IPS-20b (cell line): Measurements from ENCODE around the gene XYLB.
"Not testable (repeated sequence)": the region's sequence is repeated elsewhere in the genome, so short reads cannot be mapped to it uniquely, and the experiment has no call there.

ENCODE experiments used
- H3K27ac ChIP-seq: one replicate; pipeline ENCODE4 v1.5.1; 2013; ENCODE audit warnings: low read length
- H3K27me3 ChIP-seq: 2 replicates; pipeline ENCODE4 v1.6.1; 2013; ENCODE audit warnings: mild to moderate bottlenecking, low read length, inconsistent platforms; ENCODE audit not compliant: insufficient read depth
- H3K36me3 ChIP-seq: 2 replicates; pipeline ENCODE4 v1.6.1; 2013; ENCODE audit warnings: low read depth, mild to moderate bottlenecking, inconsistent platforms, low read length, moderate library complexity; ENCODE audit not compliant: insufficient read depth
- H3K4me1 ChIP-seq: 2 replicates; pipeline ENCODE4 v1.6.1; 2013; ENCODE audit warnings: mild to moderate bottlenecking, control low read depth, inconsistent platforms, low read length, moderate library complexity; ENCODE audit not compliant: insufficient read depth
- H3K4me3 ChIP-seq: 2 replicates; pipeline ENCODE4 v1.5.1; 2013; ENCODE audit warnings: mild to moderate bottlenecking, low read length, inconsistent platforms
- H3K9ac ChIP-seq: 2 replicates; pipeline ENCODE4 v1.6.1; 2013; ENCODE audit warnings: low read depth, mild to moderate bottlenecking, inconsistent platforms, low read length, moderate library complexity
- H3K9me3 ChIP-seq: 2 replicates; pipeline ENCODE4 v1.6.1; 2013; ENCODE audit warnings: mild to moderate bottlenecking, low read depth, low read length, inconsistent platforms; ENCODE audit not compliant: insufficient read depth

The XYLB gene

DNA sequence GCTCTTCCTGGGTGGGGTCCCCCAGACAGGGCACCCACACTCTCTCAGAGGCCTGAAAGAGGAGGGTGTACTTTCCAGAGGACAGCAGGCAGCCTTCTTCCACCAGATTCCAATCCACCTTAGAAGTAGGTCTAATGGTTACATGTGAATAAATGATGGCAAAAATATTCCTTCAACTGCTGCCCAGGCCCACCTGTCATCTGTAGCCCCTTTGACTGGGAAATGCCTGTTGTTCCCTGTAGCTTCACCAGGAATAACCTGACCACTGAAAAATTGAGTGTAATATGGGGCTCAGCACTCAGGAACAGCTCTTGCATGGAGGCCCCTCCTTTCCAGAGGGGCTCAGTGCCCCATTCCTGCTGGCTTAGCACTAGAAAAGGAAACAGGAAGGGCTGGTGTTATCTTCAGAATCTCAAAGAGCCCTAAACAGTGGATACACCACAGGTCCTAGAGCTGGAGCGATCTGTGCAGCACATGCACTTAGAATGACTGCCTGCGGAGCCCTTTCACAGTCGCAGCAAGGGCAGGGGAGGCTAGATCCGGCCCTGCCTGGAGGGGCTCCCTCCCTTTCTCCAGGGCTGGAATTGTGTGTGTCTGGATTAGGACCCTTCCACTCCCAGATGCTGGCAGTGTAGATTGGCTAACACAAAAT, 32.3 kb upstream of the XYLB start:
- Histone ChIP-seq H3K9ac (no peak overlapping the region), H3K27me3 (no peaks in the 10 kb centered on the region), H3K36me3 (no peaks in the 10 kb centered on the region), H3K4me3 (no peak overlapping the region), H3K4me1 (peaks cover 6% of the 10 kb centered on the region; the same call in 1 of the 2 replicates), H3K9me3 (no peaks in the 10 kb centered on the region), H3K27ac (no peak overlapping the region)

- Histone ChIP-seq H3K27ac (no peak overlapping the region), H3K4me3 (no peak overlapping the region), H3K36me3 (no peaks in the 10 kb centered on the region), H3K9ac (no peak overlapping the region), H3K4me1 (peaks cover 6% of the 10 kb centered on the region; the same call in 1 of the 2 replicates), H3K27me3 (no peaks in the 10 kb centered on the region), H3K9me3 (no peaks in the 10 kb centered on the region)
Observed at GRCh38 chr3:38314764-38315487, 31.7 kb upstream of the XYLB start.

DNA sequence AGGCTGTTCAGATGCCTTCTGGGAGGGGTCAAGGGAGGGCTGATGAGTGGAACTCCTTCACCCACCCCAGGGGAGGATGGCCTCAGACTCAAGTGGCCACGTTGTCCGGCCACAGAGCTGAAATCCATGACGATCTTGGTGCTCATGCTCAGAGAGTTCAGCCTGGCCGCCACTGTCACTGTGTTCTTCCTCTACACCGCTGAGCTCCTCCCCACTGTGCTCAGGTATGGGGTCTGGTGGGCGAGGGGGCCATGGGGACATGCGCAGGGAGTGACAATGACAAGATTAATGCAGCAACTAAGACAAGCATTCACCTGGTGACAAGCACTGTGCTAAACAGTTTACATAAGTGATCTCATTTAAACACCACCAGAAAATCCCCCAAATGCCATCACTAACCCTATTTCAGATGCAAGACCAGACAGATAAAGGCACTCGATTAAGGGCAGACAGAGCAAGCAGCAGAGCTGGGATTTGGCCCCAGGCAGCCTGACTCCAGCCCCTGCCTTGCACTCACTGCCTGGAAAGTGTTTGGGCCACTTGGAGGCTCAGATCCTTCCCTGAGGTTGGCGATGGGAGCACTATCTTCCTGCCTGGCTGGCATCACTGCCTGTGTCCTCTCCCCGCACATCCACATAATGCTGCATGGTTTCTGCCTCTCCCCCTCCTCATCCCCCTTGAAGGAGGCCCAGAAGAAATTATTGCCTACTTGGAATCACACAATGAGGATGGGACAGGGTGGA, 30.9 kb upstream of the XYLB start:
- no peaks in the 10 kb centered on the region for H3K36me3 ChIP-seq
- H3K4me1 ChIP-seq = peaks cover 6% of the 10 kb centered on the region; the same call in 1 of the 2 replicates
- no peak overlapping the region for H3K27ac ChIP-seq
- no peaks in the 10 kb centered on the region for H3K27me3 ChIP-seq
- H3K9me3 ChIP-seq = no peaks in the 10 kb centered on the region
- H3K9ac ChIP-seq = no peak overlapping the region
- H3K4me3 ChIP-seq = no peak overlapping the region

GRCh38 chr3:38316356-38317191, 30.0 kb upstream of the XYLB start:
- Histone ChIP-seq H3K4me1 (peaks cover 6% of the 10 kb centered on the region; the same call in 1 of the 2 replicates), H3K27ac (no peak overlapping the region), H3K9ac (no peak overlapping the region), H3K4me3 (no peak overlapping the region), H3K36me3 (no peaks in the 10 kb centered on the region), H3K9me3 (no peaks in the 10 kb centered on the region), H3K27me3 (no peaks in the 10 kb centered on the region)

DNA sequence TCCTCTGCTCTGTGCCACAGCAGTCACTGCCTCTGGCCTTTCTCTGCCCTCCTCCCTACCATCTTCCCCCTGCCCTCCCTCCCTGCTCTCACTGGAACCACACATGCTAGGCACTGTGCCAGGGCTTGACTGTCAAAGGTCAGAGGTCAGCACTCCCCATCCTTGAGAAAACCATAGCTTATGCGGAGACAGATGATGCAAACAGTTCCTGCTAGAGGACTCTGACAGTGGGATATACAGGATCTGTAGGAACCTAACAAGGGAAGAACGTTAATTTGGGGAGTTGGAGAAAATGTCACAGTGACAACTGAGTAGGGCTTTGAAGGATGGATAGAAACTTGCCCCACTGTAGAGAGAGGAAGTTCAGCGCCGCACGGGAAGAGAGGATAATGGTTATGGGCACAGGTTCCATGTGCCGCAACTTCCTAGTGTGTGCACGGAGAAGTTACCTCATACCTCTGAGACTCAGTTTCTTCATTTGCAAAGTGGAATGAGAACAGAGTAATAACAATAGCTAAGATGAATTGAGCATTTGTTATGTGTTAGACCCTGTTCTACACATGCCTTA, 29.3 kb upstream of the XYLB start:
- Histone ChIP-seq H3K27me3 (no peaks in the 10 kb centered on the region), H3K9me3 (no peaks in the 10 kb centered on the region), H3K9ac (no peak overlapping the region), H3K36me3 (no peaks in the 10 kb centered on the region), H3K4me1 (peaks cover 6% of the 10 kb centered on the region; the same call in 1 of the 2 replicates), H3K27ac (no peak overlapping the region), H3K4me3 (no peak overlapping the region)

- H3K9ac ChIP-seq = no peak overlapping the region
- H3K4me3 ChIP-seq = no peak overlapping the region
- H3K9me3 ChIP-seq = no peaks in the 10 kb centered on the region
- H3K27me3 ChIP-seq = no peaks in the 10 kb centered on the region
- peaks cover 6% of the 10 kb centered on the region; the same call in 1 of the 2 replicates for H3K4me1 ChIP-seq
- H3K36me3 ChIP-seq = no peaks in the 10 kb centered on the region
- no peak overlapping the region for H3K27ac ChIP-seq
Observed at GRCh38 chr3:38318766-38319671, 27.6 kb upstream of the XYLB start.

- not testable (repeated sequence) for H3K9me3 ChIP-seq, H3K27me3 ChIP-seq, H3K4me1 ChIP-seq, H3K36me3 ChIP-seq, H3K9ac ChIP-seq, H3K4me3 ChIP-seq, H3K27ac ChIP-seq
Observed at GRCh38 chr3:38320638-38321037, 25.9 kb upstream of the XYLB start.

DNA sequence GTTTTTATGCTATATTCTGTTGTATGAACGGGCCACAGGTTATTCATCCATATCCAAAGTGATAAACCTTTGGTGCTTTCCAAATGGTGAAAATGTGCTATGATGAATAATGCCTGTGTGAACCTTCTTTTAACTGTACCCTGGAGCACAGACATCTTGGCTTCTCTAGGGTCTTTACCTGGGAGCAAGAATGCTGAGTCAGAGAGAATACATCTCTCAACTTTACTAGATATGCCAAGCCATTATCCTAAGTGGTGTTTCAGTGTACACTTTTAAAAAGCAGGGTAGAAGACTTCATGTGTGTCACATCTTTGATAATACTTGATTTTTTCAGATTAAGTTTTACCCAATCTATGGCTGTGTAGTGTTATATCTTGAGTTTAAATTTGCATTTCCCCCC, 23.5 kb upstream of the XYLB start:
- H3K9ac ChIP-seq = no peak overlapping the region
- no peaks in the 10 kb centered on the region for H3K9me3 ChIP-seq
- no peaks in the 10 kb centered on the region for H3K4me1 ChIP-seq
- no peak overlapping the region for H3K4me3 ChIP-seq
- no peaks in the 10 kb centered on the region for H3K36me3 ChIP-seq
- H3K27ac ChIP-seq = no peak overlapping the region
- no peaks in the 10 kb centered on the region for H3K27me3 ChIP-seq

- H3K4me3 ChIP-seq = no peak overlapping the region
- no peaks in the 10 kb centered on the region for H3K9me3 ChIP-seq
- no peaks in the 10 kb centered on the region for H3K27me3 ChIP-seq
- H3K4me1 ChIP-seq = no peaks in the 10 kb centered on the region
- H3K27ac ChIP-seq = no peak overlapping the region
- no peaks in the 10 kb centered on the region for H3K36me3 ChIP-seq
- no peak overlapping the region for H3K9ac ChIP-seq
Observed at GRCh38 chr3:38325256-38325655, 21.3 kb upstream of the XYLB start.

- no peaks in the 10 kb centered on the region for H3K27me3 ChIP-seq
- H3K36me3 ChIP-seq = no peaks in the 10 kb centered on the region
- H3K27ac ChIP-seq = no peak overlapping the region
- no peaks in the 10 kb centered on the region for H3K9me3 ChIP-seq
- no peaks in the 10 kb centered on the region for H3K4me1 ChIP-seq
- no peak overlapping the region for H3K4me3 ChIP-seq
- H3K9ac ChIP-seq = no peak overlapping the region
Observed at GRCh38 chr3:38327335-38328009, 19.1 kb upstream of the XYLB start.
